OCI-LY1 (cell line): Measurements from ENCODE around the gene LAMC1.

Experiments used
- CTCF ChIP-seq: fragments of 200-600 bp; sonication (generic), shearing (Covaris generic); IDR thresholded peaks from 2 replicates; pipeline ENCODE4 v1.5.1; 2017; ENCODE audit warnings: mild to moderate bottlenecking, antibody characterized with exemption, low read length, moderate library complexity, mixed read lengths
- EZH2 ChIP-seq: fragments of 200-600 bp; sonication (generic), shearing (Covaris generic); IDR thresholded peaks from 2 replicates; pipeline ENCODE4 v1.8.0; 2017; ENCODE audit warnings: borderline replicate concordance, mixed run types, mild to moderate bottlenecking, antibody characterized with exemption, low read length, moderate library complexity, mixed read lengths

DNA sequence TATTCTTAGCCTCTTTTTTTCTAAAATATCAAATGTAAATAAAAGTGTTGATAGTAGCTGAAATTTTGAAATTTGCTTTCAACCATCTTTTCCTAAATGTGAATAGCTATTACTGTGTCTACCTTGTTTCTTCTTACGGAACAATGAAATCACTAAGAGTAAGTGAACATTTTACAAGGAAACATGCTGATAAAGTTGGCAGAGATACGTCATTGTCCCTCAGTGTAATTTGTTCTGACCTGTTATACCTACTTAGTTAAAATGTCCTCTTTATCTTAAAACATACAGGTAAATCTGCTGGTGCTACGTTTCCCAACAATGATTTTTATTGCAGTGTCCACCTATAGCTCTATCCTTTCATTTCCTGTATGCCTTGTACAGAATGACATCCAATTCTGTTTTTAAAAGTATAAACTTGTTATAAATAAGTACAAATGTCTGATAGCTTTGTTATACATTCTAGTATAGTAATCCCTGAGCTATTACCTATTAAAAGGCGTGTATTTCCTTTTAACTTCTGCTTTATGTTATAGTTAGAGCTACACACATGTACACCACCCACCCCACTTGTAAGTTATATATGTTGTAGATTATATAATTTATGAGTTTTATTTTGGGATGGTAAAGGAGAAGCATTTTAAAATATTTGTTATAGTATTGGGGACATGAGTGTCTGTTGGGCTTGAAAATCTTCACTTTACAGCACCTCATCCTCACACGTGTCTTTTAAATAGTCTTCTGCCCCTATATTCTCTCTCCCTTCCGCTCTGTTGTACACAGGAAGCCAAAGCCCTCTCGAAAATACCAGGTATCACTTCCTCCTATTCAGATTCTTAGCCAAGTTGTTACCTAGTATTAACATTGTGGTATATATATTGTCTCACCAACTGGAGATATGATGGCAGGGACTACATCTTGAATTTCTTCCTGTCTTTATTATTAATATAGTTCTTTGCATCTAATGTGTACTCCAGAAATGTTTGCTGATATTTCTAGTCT, 25.2 kb downstream of the LAMC1 start:
- no peak for TF ChIP-seq CTCF
- no peak for TF ChIP-seq EZH2
